CD4-positive, alpha-beta T cell treated with Interleukin-1 beta for 1 hour (primary cell): Measurements from ENCODE around the gene PDGFRA.
"Not testable (repeated sequence)": the region's sequence is repeated elsewhere in the genome, so short reads cannot be mapped to it uniquely, and the experiment has no call there.

ENCODE experiments used
- DNase-seq, 2 donors: peaks; one replicate each; pipeline ENCODE4 v3.0.0-alpha.2; 2020 to 2022

Gene PDGFRA

GRCh38 chr4:54330896-54331295, 101.8 kb downstream of the PDGFRA start:
- no peak for DNase-seq

GRCh38 chr4:54332542-54332941, 103.4 kb downstream of the PDGFRA start:
- DNase-seq, result no peak

GRCh38 chr4:54333657-54334056, 104.6 kb downstream of the PDGFRA start:
- DNase-seq, result no peak

- DNase-seq, result not testable (repeated sequence)
These were observed 105.7 kb downstream of the PDGFRA start for GRCh38 chr4:54334769-54335168.

- DNase-seq, result no peak
These were observed 107.9 kb downstream of the PDGFRA start for GRCh38 chr4:54337009-54337408.

GRCh38 chr4:54342067-54342466, 113.0 kb downstream of the PDGFRA start:
- DNase-seq, result not testable (repeated sequence)
